Measurements from ENCODE around the gene UBAC2. TPM values are rescaled to one million over a fixed set of nuclear protein-coding genes. Genes with fewer than 3 reads are reported as not detected.

The UBAC2 gene
- total and polyA plus RNA-seq, 2 of the 4 experiments (the other 2 are of a cell fraction), result 20.8 to 36.3 TPM

- TF ChIP-seq BHLHE40 (IDR thresholded peaks at IDR 0.05; ENCODE audit: low read depth, low read length), result no peak
- TF ChIP-seq CEBPB (IDR thresholded peaks at IDR 0.05; ENCODE audit: low read depth, low read length), result no peak
- Histone ChIP-seq H3K36me3 (ENCODE audit: control insufficient read depth, insufficient read depth, low read length) (peaks cover 2% of the 10 kb centered on the region; the same call in 1 of the 2 replicates), H3K18ac (ENCODE audit: low read depth, low read length) (no peak within 1 kb of the TSS; the same call in 1 of the 2 replicates), H2BK5ac (ENCODE audit: low read depth, low read length, poor library complexity, severe bottlenecking) (peak within 1 kb of the TSS; percentile 48), H3K79me1 (ENCODE audit: low read depth in 1 of 2, low read length in 2 of 2) (peaks cover 11 to 19% of the 10 kb centered on the region in 2 experiments), H3K9me1 (ENCODE audit: insufficient read depth, low read length) (peaks cover 18% of the 10 kb centered on the region), H2BK20ac (ENCODE audit: low read depth, low read length) (peak within 1 kb of the TSS; percentile 43), H3K4ac (ENCODE audit: low read depth, low read length) (peak within 1 kb of the TSS; percentile 49), H2AFZ (replicated peaks; ENCODE audit: low read length, poor library complexity) (no peak within 1 kb of the TSS), H2AK5ac (ENCODE audit: low read depth, low read length) (no peak within 1 kb of the TSS; the same call in 1 of the 2 replicates), H3K27me3 (ENCODE audit: control insufficient read depth, insufficient read depth, low read length) (no peaks in the 10 kb centered on the region), H3K9ac (ENCODE audit: low read depth, low read length) (no peak within 1 kb of the TSS), H2BK15ac (ENCODE audit: low read depth, low read length) (peak within 1 kb of the TSS; percentile 26; the same call in 1 of the 3 replicates), H3K27ac (ENCODE audit: insufficient read depth, low read length) (no peak within 1 kb of the TSS), H4K5ac (ENCODE audit: low read depth, low read length) (no peak within 1 kb of the TSS), H3K56ac (ENCODE audit: extremely low read depth, insufficient read depth, low read length) (no peak within 1 kb of the TSS), H3K14ac (replicated peaks; ENCODE audit: low read depth, low read length) (peak within 1 kb of the TSS; percentile 54), H2BK120ac (ENCODE audit: low read depth, low read length) (peak within 1 kb of the TSS; percentile 49), H2AK9ac (replicated peaks; ENCODE audit: low read depth, low read length, poor library complexity) (peak within 1 kb of the TSS; percentile 15), H4K8ac (ENCODE audit: low read depth in 2 of 2, low read length in 2 of 2) (peak within 1 kb of the TSS in 1 of 2 experiments; percentile 70; a peak in 1 of 4 replicates), H4K91ac (ENCODE audit: insufficient read depth, low read depth, low read length) (no peak within 1 kb of the TSS), H3K4me2 (ENCODE audit: low read depth, low read length) (peak within 1 kb of the TSS; percentile 60; the same call in 1 of the 2 replicates), H3K4me3 (ENCODE audit: insufficient read depth, low read depth, low read length) (no peak within 1 kb of the TSS), H3K4me1 (ENCODE audit: control insufficient read depth, insufficient read depth, low read length) (peaks cover 19% of the 10 kb centered on the region), H3K23ac (ENCODE audit: low read depth, low read length) (0 out of 2 replicates have a peak within 1 kb of the TSS, but pooled peaks have one; percentile 27), H4K20me1 (ENCODE audit: insufficient read depth, low read length) (peaks cover 24% of the 10 kb centered on the region), H3K9me3 (ENCODE audit: control insufficient read depth, insufficient read depth, low read length) (no peaks in the 10 kb centered on the region)
- ChIA-PET POLR2A (ENCODE audit: unreplicated experiment) (no interaction called here), CTCF (interaction anchor here (0.7 to 1.1 kb wide), 3 partner anchors 17 to 91 kb away, joined by 3 to 4 read pairs (median 3); no protein-coding TSS in a partner anchor)
- no peak for ATAC-seq (ENCODE audit: low read depth)
- in situ Hi-C loops (cut with MboI; ENCODE audit: low sequenced_read_pairs), result no loop called here
- dilution Hi-C loops (cut with HindIII; ENCODE audit: low sequenced_read_pairs, unreplicated experiment), result no loop called here
- WGBS, 2 experiments (ENCODE audit: extremely low coverage in 2 of 2, insufficient read length in 1 of 2), result no CpG with 5 or more reads among the region's 4 CpGs
- no TSS peak for BruUV-seq (replicated peaks)
- intact Hi-C loops (cut with micrococcal nuclease), result no loop called here
- peak; percentile 43 for DNase-seq
These were observed 106.6 kb downstream of the UBAC2 start, which contains the start of gene GPR183 for GRCh38 chr13:99307247-99307646. Gene GPR183 (minus strand): TSS chr13:99307399. CDS start chr13:99296145, 11,254 bp downstream.

Measured in IMR-90 (cell line).